Measurements from ENCODE around the gene ZNF853. TPM values are rescaled to one million over a fixed set of nuclear protein-coding genes. Genes with fewer than 3 reads are reported as not detected.

Gene ZNF853
- total RNA-seq, 1 donor from 2014 or later: 4.9 TPM

GRCh38 chr7:6607651-6608051, 7.8 kb upstream of the ZNF853 start:
- Mint-ChIP-seq H3K4me1 (ENCODE audit: low read depth, unreplicated experiment) (no peaks in the 10 kb centered on the region), H3K27ac (ENCODE audit: unreplicated experiment) (no peak overlapping the region), H3K36me3 (ENCODE audit: low read depth, unreplicated experiment) (peaks cover 5% of the 10 kb centered on the region), H3K27me3 (ENCODE audit: low read depth, unreplicated experiment) (no peaks in the 10 kb centered on the region), H3K4me3 (ENCODE audit: unreplicated experiment) (no peak overlapping the region), H3K9me3 (ENCODE audit: unreplicated experiment) (peaks cover 2% of the 10 kb centered on the region)
- no peak overlapping the region for H2AFZ ChIP-seq (ENCODE audit: low read depth, low read length)
- no peak for FAIRE-seq
- H3K9me3 ChIP-seq (ENCODE audit: insufficient read depth, low read depth, low read length): no peaks in the 10 kb centered on the region
- H3K36me3 ChIP-seq (ENCODE audit: insufficient read depth, low read length): peaks cover 4% of the 10 kb centered on the region
- H3K4me1 ChIP-seq (ENCODE audit: insufficient read depth, low read length): no peaks in the 10 kb centered on the region
- H3K27me3 ChIP-seq (ENCODE audit: insufficient read depth, low read length): no peaks in the 10 kb centered on the region
- H3K79me2 ChIP-seq (ENCODE audit: insufficient read depth, low read length): no peaks in the 10 kb centered on the region
- no peak overlapping the region for H3K27ac ChIP-seq (ENCODE audit: low read depth, low read length)
- no peak overlapping the region for H3K4me3 ChIP-seq (ENCODE audit: insufficient read depth, low read depth, low read length)
- TF ChIP-seq EZH2 (IDR thresholded peaks at IDR 0.05; ENCODE audit: insufficient read depth, low read length): no peak
- no peak for TF ChIP-seq CTCF (IDR thresholded peaks at IDR 0.05; ENCODE audit: insufficient read depth, low read depth, low read length)
- peaks cover 10% of the 10 kb centered on the region for H4K20me1 ChIP-seq (ENCODE audit: insufficient read depth, low read length)
- no peak for DNase-seq (ENCODE audit: low read depth)
- H3K9ac ChIP-seq (ENCODE audit: low read length): no peak overlapping the region
- no peak overlapping the region for H3K4me2 ChIP-seq (ENCODE audit: low read length)

DNA sequence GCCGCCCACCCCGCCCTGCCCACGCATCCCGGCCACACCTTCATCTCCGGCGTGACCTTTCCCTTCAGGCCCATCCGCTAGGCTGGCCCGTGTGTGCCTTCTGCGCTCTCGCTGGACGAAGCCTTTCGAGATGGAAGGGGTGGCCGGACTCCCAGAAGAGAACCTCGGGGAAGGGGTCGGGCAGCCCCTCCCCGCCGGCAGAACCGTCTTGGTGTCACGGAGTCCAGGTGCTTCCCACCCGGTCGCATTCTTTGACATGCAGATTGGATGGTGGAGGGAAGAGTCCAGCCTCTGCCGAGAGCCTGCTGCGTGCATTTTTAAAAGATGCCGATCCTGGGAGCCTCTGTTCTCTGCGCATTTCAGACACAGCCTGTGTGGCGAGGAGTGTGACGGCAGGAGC, 7.3 kb upstream of the ZNF853 start:
- DNase-seq (ENCODE audit: low read depth) (no peak), FAIRE-seq (no peak)
- no peaks in the 10 kb centered on the region for H3K27me3 Mint-ChIP-seq (ENCODE audit: low read depth, unreplicated experiment)
- Histone ChIP-seq H3K4me1 (ENCODE audit: insufficient read depth, low read length) (no peaks in the 10 kb centered on the region), H4K20me1 (ENCODE audit: insufficient read depth, low read length) (peaks cover 8% of the 10 kb centered on the region), H3K9me3 (ENCODE audit: insufficient read depth, low read depth, low read length) (no peaks in the 10 kb centered on the region), H3K9ac (ENCODE audit: low read length) (no peak overlapping the region), H3K4me2 (ENCODE audit: low read length) (no peak overlapping the region), H3K4me3 (ENCODE audit: insufficient read depth, low read depth, low read length) (no peak overlapping the region), H2AFZ (ENCODE audit: low read depth, low read length) (no peak overlapping the region), H3K36me3 (ENCODE audit: insufficient read depth, low read length) (peaks cover 3% of the 10 kb centered on the region), H3K27me3 (ENCODE audit: insufficient read depth, low read length) (no peaks in the 10 kb centered on the region), H3K27ac (ENCODE audit: low read depth, low read length) (no peak overlapping the region), H3K79me2 (ENCODE audit: insufficient read depth, low read length) (no peaks in the 10 kb centered on the region)
- no peak overlapping the region for H3K27ac Mint-ChIP-seq (ENCODE audit: unreplicated experiment)
- H3K9me3 Mint-ChIP-seq (ENCODE audit: unreplicated experiment): peaks cover 2% of the 10 kb centered on the region
- H3K36me3 Mint-ChIP-seq (ENCODE audit: low read depth, unreplicated experiment): peaks cover 5% of the 10 kb centered on the region
- TF ChIP-seq CTCF (IDR thresholded peaks at IDR 0.05; ENCODE audit: insufficient read depth, low read depth, low read length) (no peak), EZH2 (IDR thresholded peaks at IDR 0.05; ENCODE audit: insufficient read depth, low read length) (no peak)
- H3K4me1 Mint-ChIP-seq (ENCODE audit: low read depth, unreplicated experiment): no peaks in the 10 kb centered on the region
- H3K4me3 Mint-ChIP-seq (ENCODE audit: unreplicated experiment): no peak overlapping the region

- no peaks in the 10 kb centered on the region for H3K4me1 ChIP-seq (ENCODE audit: insufficient read depth, low read length)
- FAIRE-seq: no peak
- Mint-ChIP-seq H3K27ac (ENCODE audit: unreplicated experiment) (no peak overlapping the region), H3K4me3 (ENCODE audit: unreplicated experiment) (no peak overlapping the region), H3K4me1 (ENCODE audit: low read depth, unreplicated experiment) (no peaks in the 10 kb centered on the region), H3K27me3 (ENCODE audit: low read depth, unreplicated experiment) (peaks cover 4% of the 10 kb centered on the region), H3K36me3 (ENCODE audit: low read depth, unreplicated experiment) (peaks cover 5% of the 10 kb centered on the region), H3K9me3 (ENCODE audit: unreplicated experiment) (peaks cover 2% of the 10 kb centered on the region)
- no peaks in the 10 kb centered on the region for H3K9me3 ChIP-seq (ENCODE audit: insufficient read depth, low read depth, low read length)
- H3K27ac ChIP-seq (ENCODE audit: low read depth, low read length): no peak overlapping the region
- H4K20me1 ChIP-seq (ENCODE audit: insufficient read depth, low read length): peaks cover 8% of the 10 kb centered on the region
- peaks cover 3% of the 10 kb centered on the region for H3K36me3 ChIP-seq (ENCODE audit: insufficient read depth, low read length)
- H3K4me2 ChIP-seq (ENCODE audit: low read length): no peak overlapping the region
- H3K27me3 ChIP-seq (ENCODE audit: insufficient read depth, low read length): peaks cover 1% of the 10 kb centered on the region
- no peaks in the 10 kb centered on the region for H3K79me2 ChIP-seq (ENCODE audit: insufficient read depth, low read length)
- no peak overlapping the region for H3K4me3 ChIP-seq (ENCODE audit: insufficient read depth, low read depth, low read length)
- H3K9ac ChIP-seq (ENCODE audit: low read length): no peak overlapping the region
- no peak for DNase-seq (ENCODE audit: low read depth)
- H2AFZ ChIP-seq (ENCODE audit: low read depth, low read length): no peak overlapping the region
- TF ChIP-seq CTCF (IDR thresholded peaks at IDR 0.05; ENCODE audit: insufficient read depth, low read depth, low read length) (no peak), EZH2 (IDR thresholded peaks at IDR 0.05; ENCODE audit: insufficient read depth, low read length) (no peak)
Observed at GRCh38 chr7:6608794-6609193, 6.6 kb upstream of the ZNF853 start.

Measured in astrocyte (in vitro differentiated cells and primary cell).